Stimulated activated CD4-positive, alpha-beta T cell treated with anti-CD3 and anti-CD28 coated beads, Interleukin-12 subunit alpha, Interleukin-12 subunit beta, amount 100 ng/mL, for 24 hours (primary cell): ENCODE results near the gene DIO2.

Experiments used
- DNase-seq, 2 experiments: peaks; one replicate each; pipeline ENCODE4 v3.0.0-alpha.2; 2020; ENCODE audit warnings: low read depth in 2 of 2

The DIO2 gene

DNA sequence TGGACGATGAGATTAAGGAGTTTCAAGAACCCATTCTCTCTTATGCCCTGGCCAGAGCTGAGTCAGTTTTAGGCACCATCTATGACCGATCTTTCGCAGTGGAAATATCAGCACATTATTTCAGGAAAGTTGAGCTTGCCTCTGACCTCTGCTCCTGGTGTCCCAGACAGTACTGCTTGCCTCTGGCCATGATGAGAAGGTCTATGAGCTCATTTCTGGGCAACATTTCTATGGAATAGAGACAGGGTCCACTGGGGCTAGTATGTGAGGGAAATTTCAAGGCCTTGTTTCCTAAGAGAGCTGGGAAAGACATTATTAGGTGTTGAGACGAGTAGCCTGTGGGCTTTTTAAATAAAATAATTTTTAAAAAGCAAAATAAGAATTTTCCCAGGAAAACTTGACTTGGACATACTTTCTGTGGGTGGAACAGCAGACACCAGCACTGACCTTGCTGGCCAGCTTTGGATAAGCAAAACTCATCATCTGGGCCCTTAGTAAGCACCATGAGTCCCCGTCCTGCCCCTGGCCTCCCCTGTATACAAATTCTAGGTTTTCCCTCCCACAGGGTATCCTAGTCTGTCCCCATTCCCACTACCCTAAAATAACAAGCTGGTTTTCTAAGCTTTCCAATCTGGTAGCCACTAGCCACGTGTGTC lies 43.4 kb downstream of the DIO2 start:
- DNase-seq, result no peak

DNA sequence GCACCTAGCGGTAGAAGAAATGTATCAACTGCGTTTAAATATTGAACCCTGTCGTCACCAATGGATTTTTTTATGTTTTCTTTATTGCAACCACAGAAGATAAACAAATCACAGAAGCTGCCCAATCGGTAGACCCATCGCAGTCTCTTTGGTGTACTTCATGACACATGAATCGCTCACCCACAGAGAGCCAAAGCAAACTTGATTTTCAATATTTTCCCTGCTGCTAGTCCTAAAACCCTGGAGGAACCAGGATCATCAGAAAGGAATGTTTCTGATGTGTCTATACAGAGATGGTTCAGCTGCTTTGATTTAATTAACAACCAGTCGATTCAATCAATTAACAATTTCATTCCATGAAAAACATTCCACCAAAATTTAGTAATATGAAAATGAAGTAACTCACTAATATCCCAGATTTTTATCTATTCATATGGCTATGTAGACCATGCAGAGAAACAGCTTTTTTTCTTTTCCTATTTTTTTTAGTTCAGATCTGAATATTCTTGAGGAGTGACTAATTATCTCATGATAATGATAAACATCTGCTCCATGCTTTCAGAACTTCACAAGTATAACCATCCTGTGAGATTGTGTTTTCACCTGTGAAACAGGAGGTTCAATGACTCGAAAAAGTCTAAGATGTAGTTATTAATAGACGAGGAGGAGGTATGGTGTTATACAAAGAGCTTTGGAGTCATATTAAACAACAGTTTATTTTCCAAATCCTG lies 46.1 kb downstream of the DIO2 start:
- no peak for DNase-seq

DNA sequence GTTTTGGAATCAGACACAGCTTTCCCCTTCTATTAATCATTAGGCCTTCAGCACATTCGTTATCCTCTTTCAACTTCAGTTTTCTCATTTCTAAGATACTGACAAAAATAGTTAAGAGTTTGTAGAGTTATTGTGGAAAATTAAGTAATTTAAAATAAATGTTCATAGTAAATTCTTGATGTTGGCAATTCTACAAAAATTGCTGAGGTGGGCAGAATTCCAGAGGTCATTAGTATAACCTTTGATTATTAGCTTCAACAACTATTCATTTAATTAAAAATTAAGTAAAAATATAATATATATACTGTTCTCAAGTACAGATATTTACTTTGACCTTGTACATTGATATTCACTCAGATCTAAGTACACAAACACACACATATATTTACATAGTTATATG lies 58.5 kb downstream of the DIO2 start:
- no peak for DNase-seq

DNA sequence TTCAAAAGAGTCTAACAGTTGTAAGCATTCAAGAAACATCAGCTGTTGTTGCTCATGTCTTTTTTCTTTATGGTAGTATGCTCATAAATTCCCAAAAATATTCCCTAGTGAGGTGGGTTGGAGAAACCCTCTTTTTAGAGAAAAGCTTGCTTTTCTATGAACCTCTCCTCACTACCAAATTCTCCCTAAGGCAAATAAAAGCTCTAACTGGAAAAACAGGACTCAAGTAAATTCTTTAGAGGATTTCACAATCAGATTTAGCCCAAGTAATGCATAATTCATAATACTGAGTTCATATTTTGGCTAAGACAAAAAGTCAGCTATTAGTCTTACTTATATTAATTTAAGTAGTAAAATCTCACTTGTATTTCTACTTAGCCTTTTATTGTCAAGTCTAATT lies 59.1 kb downstream of the DIO2 start:
- no peak for DNase-seq

DNA sequence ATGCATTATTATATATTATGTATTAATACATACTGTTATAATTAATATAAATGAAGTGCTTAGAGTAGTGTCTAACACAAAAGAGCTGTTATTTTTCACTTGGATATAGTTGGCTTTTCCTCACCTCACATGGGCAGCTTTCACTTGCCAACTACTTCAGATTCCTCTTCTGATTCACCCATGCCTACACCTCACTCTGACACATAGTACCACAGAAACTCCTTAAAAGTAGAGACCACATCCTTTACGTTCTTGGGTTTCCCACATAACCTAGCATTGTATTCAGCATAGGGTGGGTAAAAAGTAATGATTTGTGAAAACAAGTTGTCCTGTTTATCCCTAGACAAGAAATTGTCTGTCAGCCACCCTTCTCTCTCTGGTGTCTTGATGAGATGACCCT lies 61.0 kb downstream of the DIO2 start:
- no peak for DNase-seq
